ENCODE measurements around the gene KANK3.
"Not testable (repeated sequence)": the region's sequence is repeated elsewhere in the genome, so short reads cannot be mapped to it uniquely, and the experiment has no call there.

Gene KANK3

DNA sequence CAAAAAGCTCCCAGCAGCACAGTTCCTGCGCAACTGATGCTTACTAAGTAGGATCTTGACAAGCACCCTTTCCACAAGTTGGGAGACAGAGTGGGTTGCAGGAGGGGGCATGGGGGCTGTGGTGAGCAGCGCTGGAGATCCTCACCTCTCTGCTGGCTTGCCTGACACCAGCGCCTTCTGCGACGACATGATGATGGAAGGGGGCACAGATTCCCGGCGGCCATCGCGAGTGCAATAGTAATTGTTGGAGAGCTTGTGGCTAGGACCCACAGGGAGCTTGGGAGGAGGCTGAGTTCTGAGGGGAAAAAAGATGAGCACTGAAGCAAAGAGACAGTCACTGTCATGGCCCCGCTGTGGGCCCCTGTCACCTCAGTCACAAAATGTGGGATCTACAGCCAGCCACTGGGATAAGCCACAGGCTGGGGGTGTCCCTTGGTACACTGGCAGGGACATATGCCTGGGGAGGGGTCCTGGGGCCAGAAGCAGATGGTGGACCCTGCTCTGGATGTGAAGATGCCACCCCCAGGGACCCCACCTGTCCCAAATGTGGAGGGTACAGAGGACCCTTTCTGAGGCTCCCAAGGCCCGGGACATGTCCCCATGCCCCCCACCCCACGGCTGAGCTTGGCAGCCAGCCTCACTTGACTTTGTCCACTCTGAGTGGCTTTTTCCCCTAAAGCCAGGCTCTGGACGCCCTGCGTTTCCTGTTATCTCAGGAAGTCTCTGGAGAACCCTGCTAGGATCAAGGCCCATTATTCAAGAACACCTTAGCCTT, 26.5 kb downstream of the KANK3 start:
- no peak for DNase-seq (ENCODE audit: low spot score)

DNA sequence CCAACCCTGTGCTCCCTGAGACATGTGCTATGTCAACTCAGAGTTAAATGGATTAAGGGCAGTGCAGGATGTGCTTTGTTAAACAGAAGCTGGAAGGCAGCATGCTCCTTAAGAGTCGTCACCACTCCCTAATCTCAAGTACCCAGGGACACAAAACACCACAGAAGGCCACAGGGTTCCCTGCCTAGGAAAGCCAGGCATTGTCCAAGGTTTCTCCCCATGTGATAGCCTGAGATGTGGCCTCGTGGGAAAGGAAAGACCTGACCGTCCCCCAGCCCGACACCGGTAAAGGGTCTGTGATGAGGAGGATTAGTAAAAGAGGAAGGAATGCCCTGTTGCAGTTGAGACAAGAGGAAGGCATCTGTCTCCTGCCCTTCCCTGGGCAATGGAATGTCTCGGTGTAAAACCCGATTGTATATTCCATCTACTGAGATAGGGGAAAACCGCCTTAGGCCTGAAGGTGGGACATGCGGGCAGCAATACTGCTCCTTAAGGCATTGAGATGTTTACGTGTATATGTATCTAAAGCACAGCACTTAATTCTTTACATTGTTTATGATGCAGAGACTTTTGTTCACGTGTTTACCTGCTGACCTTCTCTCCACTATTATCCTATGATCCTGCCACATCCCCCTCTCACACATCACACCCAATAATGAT, 28.0 kb downstream of the KANK3 start:
- not testable (repeated sequence) for DNase-seq (ENCODE audit: low spot score)

DNA sequence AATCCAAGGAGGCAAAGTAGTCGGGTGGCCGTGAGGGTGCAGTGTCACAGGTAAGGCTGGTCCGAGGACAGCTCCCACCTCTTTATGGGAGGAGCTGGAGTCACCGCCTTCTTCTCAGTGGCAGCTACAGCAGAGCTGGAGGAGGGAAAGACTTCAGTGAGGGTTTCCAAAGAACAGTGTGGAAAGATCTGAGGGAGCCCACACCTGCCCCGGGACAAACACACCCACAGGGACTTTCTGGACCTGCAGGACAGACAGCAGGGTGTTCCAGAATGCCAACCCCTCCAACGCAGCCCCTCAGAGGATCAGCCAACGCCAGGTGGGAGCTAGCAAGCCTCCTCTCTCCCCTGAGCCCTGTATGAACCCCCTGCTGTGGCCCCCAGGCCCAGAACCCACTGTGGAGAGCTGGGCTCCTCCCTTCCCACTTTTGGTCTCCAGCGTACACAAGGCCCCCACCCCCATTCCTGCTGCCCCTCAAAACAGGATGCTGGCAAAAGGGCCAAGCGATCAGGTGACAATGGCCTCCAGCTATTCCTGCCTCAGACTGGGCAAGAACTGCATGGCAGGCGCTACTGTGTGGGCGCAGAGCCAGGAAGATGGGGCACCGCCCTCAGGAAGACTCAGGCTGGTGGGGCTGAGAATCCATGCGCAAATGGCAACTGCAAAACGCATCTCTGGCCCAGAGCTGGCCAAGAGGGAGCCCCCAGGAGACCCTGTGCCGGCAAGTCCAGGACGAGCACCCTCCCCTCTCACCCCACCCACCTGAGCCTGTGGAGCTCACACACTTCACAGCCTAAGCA, 31.4 kb downstream of the KANK3 start:
- DNase-seq (ENCODE audit: low spot score), result no peak

DNA sequence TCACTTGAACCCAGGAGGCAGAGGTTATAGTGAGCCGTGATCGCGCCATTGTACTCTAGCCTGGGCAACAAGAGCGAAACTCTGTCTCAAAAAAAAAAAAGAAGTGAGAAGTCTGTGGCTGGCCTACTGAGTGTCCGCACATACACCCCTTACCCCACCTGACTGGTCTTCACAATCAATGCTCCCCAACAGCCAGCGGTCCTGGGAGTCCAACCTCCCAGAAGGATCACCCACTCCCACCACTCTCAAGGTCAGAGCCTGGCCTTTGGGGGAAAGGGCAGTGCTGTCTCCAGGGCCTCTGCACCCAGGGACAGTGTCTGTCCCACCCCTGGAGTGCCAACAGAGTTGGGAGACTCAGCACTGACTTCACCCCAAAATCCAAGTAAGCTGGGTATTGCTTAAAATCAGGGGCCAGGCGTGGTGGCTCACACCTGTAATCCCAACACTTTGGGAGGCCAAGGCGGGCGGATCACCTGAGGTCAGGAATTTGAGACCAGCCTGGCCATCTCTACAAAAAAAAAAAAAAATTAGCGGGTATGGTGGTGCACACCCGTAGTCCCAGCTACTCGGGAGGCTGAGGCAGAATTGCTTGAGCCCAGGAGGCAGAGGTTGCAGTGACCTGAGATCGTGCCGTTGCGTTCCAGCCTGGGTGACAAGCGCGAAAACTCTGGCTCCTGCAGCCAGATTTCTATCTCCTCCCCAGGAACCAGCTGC, 32.6 kb downstream of the KANK3 start:
- DNase-seq (ENCODE audit: low spot score), result no peak

DNA sequence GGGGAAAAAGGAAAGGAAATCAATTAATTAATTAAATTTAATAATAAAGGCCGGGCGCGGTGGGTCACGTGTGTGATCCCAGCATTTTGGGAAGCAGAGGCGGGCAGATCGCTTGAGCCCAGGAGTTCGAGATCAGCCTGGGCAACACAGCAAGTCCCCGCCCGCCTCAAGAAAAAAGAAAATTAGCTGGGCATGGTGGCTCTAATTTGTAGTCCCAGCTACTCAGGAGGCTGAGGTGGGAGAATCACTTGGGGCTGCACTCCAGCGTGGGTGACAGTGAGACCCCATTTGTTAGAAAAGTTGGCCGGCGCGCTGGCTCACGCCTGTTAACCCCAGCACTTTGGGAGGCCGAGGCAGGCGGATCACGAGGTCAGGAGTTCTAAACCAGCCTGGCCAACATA, 34.2 kb downstream of the KANK3 start:
- DNase-seq (ENCODE audit: low spot score), result no peak

DNA sequence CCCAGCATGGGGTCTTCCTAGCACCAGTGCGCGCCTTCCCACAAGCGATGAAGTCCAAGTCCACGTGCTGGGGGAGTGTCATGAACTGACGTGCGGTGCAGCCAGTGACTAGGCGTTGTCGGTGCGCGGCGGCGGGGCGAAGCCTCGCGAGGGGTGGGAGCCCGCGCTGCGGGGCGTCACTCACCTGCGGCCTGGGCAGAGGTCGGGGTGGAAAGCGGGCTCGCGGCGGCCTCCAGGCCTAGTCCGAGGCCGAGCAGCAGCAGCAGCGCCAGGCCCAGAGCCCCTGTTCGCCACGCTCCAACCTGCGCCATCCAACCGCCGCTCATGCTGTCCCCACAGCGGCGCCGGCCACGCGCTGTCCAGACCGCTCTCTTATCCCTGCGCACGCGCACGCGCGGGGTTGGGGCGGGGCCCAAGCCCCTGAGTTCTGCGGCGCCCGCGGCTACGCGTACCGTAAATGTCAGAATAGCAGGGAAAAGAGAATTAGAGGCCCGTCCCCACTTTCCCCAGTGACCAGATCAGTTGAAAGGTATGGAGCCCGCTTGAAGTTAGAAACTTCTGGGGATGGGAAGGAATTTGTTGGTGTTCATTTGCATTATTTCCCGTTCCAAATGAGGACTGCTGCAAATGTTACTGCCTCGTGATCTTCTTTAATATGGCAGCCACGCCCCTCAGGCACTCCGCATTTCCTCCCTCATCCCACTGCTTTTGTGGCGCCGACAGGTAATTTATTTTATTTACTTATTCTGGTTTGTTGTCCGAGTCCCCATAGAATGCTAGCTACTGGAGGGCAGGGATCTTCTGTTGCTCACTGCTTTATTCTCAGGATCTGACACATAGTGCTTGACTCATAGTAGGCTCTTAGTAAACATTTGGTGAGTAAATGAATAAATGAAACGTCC, 34.8 kb downstream of the KANK3 start, which contains the start of gene CD320:
CD320 (minus strand) TSS at position 394 of the 902 bp plus-strand sequence; CDS start at position 326, 68 bp downstream.
- DNase-seq (ENCODE audit: low spot score), result peak; percentile 97

DNA sequence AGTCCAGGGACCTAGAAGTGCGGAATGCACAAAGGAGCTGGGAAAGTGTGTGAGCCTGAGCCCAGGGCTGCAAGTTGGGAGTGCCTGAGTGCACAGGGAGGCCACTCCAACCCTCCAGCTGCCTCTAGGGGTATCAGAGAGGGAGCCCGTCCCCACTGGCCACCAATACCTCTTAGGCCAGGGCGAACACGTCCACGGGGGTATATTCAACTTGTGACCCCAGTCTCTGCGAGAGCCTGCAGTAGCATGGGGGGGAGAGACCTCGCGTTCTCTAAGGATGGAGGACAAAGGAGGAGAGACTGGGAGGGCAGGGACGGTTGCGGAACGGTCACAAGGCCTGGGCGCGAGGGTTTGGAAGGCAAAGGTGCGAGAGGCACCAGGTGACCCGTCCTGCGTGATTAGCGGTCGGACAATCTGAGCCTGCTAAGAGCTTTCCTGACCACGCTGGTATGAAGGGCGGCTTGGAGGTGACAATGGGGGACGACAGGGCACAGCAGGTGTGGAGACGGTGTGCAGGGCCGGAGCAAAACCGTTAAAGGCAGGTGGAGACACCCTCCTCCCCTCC, 35.6 kb downstream of the KANK3 start:
- no peak for DNase-seq (ENCODE audit: low spot score)

DNA sequence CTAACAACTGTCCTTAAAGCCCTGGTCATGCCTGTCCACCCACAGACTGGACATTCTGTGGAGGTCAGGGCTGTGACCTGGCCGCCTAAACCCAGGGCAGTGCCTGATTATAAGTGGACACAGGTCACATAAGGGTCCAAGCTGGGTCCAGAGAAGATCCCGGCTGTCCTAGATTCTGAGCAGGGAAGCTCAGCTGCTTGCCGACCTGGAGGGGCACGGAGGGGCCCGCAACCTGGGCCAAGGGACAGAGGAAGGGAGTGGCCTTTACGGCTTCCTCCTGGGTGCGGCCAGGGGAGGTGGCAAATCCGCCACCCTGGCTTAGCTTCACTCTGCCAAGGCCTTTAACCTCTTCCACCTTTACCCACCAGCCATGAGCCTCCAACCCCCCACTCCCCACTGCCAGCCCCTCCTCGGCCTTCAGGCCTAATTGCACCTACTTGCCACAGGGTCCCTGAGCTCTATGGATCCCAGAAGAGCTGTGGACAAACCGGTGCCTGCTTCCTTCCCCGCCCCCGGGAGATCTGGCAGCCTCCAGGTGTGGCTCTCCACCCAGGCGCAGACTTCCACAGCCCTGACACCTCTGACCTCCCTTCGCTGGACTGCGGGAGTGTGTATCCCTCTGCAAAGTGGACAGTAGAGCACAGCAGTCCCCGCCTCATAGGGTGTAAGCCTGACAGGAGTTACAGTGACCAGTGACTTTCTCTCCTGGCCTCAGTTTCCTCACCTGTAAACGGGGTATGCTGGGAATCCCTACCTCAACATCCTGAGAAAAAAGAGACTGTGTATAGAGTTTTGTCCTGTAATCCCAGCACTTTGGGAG, 36.6 kb downstream of the KANK3 start:
- no peak for DNase-seq (ENCODE audit: low spot score)

DNA sequence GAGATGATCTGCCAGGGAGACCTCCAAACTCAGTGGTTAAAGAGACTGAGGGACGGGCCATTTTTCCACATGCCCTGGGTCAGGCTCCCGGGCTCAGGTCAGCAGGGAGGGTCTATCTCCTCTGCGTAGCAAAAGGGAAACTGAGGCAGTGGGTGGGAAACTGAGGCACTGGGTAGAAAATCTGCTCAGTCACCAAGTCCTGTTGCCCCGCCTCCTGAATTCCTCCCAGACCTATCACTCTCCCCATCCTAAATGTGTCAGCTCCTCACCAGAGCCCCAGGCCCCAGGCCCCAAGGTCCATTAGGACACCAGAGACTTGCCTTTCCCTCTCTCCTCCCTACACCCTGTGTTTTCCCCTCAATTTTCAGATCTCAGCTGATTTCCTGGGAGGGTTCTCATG, 37.3 kb downstream of the KANK3 start:
- no peak for DNase-seq (ENCODE audit: low spot score)

DNA sequence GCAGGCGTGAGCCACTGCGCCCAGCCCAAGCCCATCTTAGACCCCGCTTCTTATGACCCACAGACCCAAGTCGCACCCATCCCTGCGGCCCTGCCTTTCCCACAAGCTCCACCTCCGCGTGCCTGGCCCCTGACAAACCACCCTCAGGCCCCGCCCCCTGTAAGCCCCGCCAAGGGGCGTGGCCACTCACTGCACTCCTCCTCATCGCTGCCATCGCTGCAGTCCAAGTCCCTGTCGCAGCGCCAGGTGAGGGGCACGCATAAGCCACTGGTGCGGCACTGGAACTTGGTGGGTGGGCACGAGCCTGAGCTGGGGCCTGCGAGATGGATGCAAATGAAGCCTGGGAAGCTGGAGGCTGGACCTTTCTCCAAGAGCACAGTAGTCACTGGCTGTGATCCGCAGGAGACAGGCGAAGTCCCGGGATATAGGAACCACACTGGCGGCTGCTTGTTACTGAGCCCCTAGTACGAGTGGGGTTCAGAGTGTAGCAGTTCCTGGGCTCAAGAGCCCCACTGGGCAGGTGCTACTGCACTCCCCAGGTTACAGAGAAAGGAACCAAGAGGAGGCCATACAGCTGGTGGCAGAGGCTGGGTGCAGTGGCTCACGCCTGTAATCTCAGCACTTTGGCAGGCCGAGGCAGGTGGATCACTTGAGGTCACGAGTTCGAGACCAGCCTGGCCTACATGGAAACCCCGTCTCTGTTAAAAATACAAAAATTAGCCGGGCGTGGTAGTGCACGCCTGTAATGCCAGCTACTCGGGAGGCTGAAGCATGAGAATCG, 38.0 kb downstream of the KANK3 start:
- DNase-seq (ENCODE audit: low spot score), result no peak

DNA sequence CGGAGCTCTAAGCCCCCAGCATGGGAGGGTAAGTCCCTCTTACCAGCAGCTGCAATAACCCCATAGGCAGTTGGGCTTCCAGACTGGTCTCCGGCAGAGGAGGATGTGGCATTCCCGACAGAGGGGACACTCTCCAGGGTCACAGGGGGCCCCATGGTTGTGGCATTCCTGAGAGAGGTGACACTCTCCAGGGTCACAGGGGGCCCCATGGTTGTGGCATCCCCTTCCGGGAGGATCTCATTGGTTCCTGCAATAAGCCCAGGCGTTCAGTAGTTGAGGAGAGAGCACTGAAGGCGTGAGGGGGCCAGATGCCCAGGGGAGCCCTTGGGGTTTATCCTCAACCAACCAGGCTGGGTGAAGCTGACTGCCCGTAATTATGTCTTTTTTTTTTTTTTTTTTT, 40.3 kb downstream of the KANK3 start:
- DNase-seq (ENCODE audit: low spot score), result no peak

DNA sequence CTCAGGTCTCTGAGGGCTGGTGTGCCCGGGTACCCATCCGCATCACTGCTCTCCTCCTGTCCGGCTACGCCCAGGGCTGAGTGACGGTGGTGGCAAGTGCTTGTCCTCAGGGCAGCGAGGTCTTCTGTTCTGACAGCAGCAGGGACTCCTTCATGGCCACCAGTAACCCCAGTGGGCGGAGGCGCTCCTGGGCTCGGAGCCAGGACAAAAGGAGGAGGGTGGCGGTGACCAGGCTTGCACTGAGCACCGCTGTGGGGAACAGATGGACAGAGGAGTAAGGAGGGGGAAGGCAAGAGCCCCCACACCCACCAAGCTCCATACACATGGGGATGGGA, 40.7 kb downstream of the KANK3 start:
- no peak for DNase-seq (ENCODE audit: low spot score)

DNA sequence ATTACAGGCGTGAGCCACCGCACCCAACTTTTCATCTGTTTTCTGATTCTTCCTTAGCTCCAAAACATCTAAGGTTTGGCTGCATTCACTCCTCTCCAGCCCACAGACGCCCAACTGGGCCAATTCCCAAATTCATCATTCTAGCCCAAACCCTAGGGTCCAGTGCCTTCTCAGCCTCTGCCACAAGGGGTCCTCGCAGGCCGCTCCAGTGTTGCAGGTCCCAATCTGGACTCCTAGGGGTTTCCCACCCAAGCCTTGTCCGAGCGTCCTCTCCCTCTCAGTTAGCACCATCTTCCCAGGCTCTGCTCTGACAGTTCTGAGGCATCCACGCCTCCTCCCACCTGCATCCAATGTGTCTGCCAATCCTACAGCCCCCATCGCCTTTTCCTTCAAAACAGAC, 51.7 kb downstream of the KANK3 start:
- DNase-seq (ENCODE audit: low spot score), result not testable (repeated sequence)

DNA sequence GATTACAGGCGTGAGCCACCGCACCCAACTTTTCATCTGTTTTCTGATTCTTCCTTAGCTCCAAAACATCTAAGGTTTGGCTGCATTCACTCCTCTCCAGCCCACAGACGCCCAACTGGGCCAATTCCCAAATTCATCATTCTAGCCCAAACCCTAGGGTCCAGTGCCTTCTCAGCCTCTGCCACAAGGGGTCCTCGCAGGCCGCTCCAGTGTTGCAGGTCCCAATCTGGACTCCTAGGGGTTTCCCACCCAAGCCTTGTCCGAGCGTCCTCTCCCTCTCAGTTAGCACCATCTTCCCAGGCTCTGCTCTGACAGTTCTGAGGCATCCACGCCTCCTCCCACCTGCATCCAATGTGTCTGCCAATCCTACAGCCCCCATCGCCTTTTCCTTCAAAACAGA, 66.6 kb downstream of the KANK3 start:
- not testable (repeated sequence) for DNase-seq (ENCODE audit: low spot score)

Measured in AG08396 (cell line).